Measurements from ENCODE around the gene ANKRD24.

Gene ANKRD24

GRCh38 chr19:4256563-4256962 lies 74.1 kb downstream of the ANKRD24 start:
- Histone ChIP-seq H2AK5ac (ENCODE audit: low read length) (no peak overlapping the region), H3K4me2 (ENCODE audit: low read length) (no peak overlapping the region), H3K14ac (ENCODE audit: low read length) (no peak overlapping the region)

GRCh38 chr19:4257025-4257424 lies 74.5 kb downstream of the ANKRD24 start:
- Histone ChIP-seq H4K8ac (ENCODE audit: low read depth, low read length) (no peak overlapping the region), H2BK120ac (ENCODE audit: insufficient read depth, low read length, poor library complexity) (no peak overlapping the region), H3K23ac (ENCODE audit: low read length) (no peak overlapping the region), H3K9me3 (ENCODE audit: insufficient read depth, low read depth, low read length) (peaks cover 5% of the 10 kb centered on the region), H3K4me3 (ENCODE audit: low read depth, low read length) (no peak overlapping the region), H3K27me3 (ENCODE audit: insufficient read depth, low read length) (no peaks in the 10 kb centered on the region), H3K18ac (ENCODE audit: low read length) (no peak overlapping the region), H3K36me3 (ENCODE audit: control insufficient read depth in 1 of 2, insufficient read depth in 2 of 2, low read length in 2 of 2) (peaks cover 46 to 47% of the 10 kb centered on the region in 2 experiments), H3K27ac (ENCODE audit: low read depth, low read length) (no peak overlapping the region), H3K14ac (ENCODE audit: low read length) (no peak overlapping the region), H3K4ac (ENCODE audit: low read depth, low read length) (no peak overlapping the region), H3K4me2 (ENCODE audit: low read length) (no peak overlapping the region), H3K79me2 (ENCODE audit: control insufficient read depth, insufficient read depth, low read length, poor library complexity) (no peaks in the 10 kb centered on the region), H3K9ac (ENCODE audit: low read length) (no peak overlapping the region), H2BK12ac (ENCODE audit: low read length) (no peak overlapping the region), H2BK5ac (ENCODE audit: low read depth, low read length, poor library complexity) (no peak overlapping the region), H3K79me1 (ENCODE audit: low read length) (no peaks in the 10 kb centered on the region), H4K12ac (ENCODE audit: low read depth, low read length) (no peak overlapping the region), H3K4me1 (ENCODE audit: control insufficient read depth in 1 of 2, insufficient read depth in 2 of 2, low read length in 2 of 2) (no peaks in the 10 kb centered on the region), H2AFZ (ENCODE audit: insufficient read depth, low read length, poor library complexity) (no peak overlapping the region), H4K91ac (ENCODE audit: low read depth, low read length) (no peak overlapping the region), H2AK5ac (ENCODE audit: low read length) (no peak overlapping the region)
- no CpG with 5 or more reads among the region's 6 CpGs for WGBS (ENCODE audit: extremely low coverage, insufficient coverage, insufficient read length)
- no peak for DNase-seq

More at GRCh38 chr19:4256563-4256962, 74.1 kb downstream of the ANKRD24 start:
- Histone ChIP-seq H4K12ac (ENCODE audit: low read depth, low read length) (no peak overlapping the region), H2AFZ (ENCODE audit: insufficient read depth, low read length, poor library complexity) (no peak overlapping the region), H3K27ac (ENCODE audit: low read depth, low read length) (no peak overlapping the region), H3K9ac (ENCODE audit: low read length) (no peak overlapping the region), H3K4me3 (ENCODE audit: low read depth, low read length) (no peak overlapping the region), H3K79me1 (ENCODE audit: low read length) (no peaks in the 10 kb centered on the region), H2BK5ac (ENCODE audit: low read depth, low read length, poor library complexity) (no peak overlapping the region), H4K91ac (ENCODE audit: low read depth, low read length) (no peak overlapping the region), H4K8ac (ENCODE audit: low read depth, low read length) (no peak overlapping the region), H2BK12ac (ENCODE audit: low read length) (no peak overlapping the region), H3K9me3 (ENCODE audit: insufficient read depth, low read depth, low read length) (peaks cover 5% of the 10 kb centered on the region), H3K36me3 (ENCODE audit: control insufficient read depth in 1 of 2, insufficient read depth in 2 of 2, low read length in 2 of 2) (peaks cover 45 to 49% of the 10 kb centered on the region in 2 experiments), H3K4ac (ENCODE audit: low read depth, low read length) (no peak overlapping the region), H2BK120ac (ENCODE audit: insufficient read depth, low read length, poor library complexity) (no peak overlapping the region), H3K18ac (ENCODE audit: low read length) (no peak overlapping the region), H3K4me1 (ENCODE audit: control insufficient read depth in 1 of 2, insufficient read depth in 2 of 2, low read length in 2 of 2) (no peaks in the 10 kb centered on the region), H3K27me3 (ENCODE audit: insufficient read depth, low read length) (no peaks in the 10 kb centered on the region), H3K79me2 (ENCODE audit: control insufficient read depth, insufficient read depth, low read length, poor library complexity) (no peaks in the 10 kb centered on the region), H3K23ac (ENCODE audit: low read length) (no peak overlapping the region)
- WGBS (ENCODE audit: extremely low coverage, insufficient coverage, insufficient read length), result no CpG with 5 or more reads among the region's 4 CpGs
- DNase-seq, result no peak

- WGBS (ENCODE audit: extremely low coverage, insufficient coverage, insufficient read length), result no CpG with 5 or more reads among the region's 28 CpGs
- H3K4ac ChIP-seq (ENCODE audit: low read depth, low read length), result no peak overlapping the region
- no peak overlapping the region for H3K27ac ChIP-seq (ENCODE audit: low read depth, low read length)
- no peaks in the 10 kb centered on the region for H3K27me3 ChIP-seq (ENCODE audit: insufficient read depth, low read length)
- no peak overlapping the region for H3K23ac ChIP-seq (ENCODE audit: low read length)
- no peak overlapping the region for H3K18ac ChIP-seq (ENCODE audit: low read length)
- no peak overlapping the region for H2AK5ac ChIP-seq (ENCODE audit: low read length)
- H4K8ac ChIP-seq (ENCODE audit: low read depth, low read length), result no peak overlapping the region
- no peak overlapping the region for H4K12ac ChIP-seq (ENCODE audit: low read depth, low read length)
- no peak for DNase-seq
- no peak overlapping the region for H3K4me2 ChIP-seq (ENCODE audit: low read length)
- no peak overlapping the region for H4K91ac ChIP-seq (ENCODE audit: low read depth, low read length)
- no peak overlapping the region for H3K14ac ChIP-seq (ENCODE audit: low read length)
- H3K36me3 ChIP-seq (ENCODE audit: control insufficient read depth in 1 of 2, insufficient read depth in 2 of 2, low read length in 2 of 2), result peaks cover 44 to 46% of the 10 kb centered on the region in 2 experiments
- H3K79me1 ChIP-seq (ENCODE audit: low read length), result no peaks in the 10 kb centered on the region
- H2BK5ac ChIP-seq (ENCODE audit: low read depth, low read length, poor library complexity), result no peak overlapping the region
- H3K79me2 ChIP-seq (ENCODE audit: control insufficient read depth, insufficient read depth, low read length, poor library complexity), result no peaks in the 10 kb centered on the region
- peaks cover 5% of the 10 kb centered on the region for H3K9me3 ChIP-seq (ENCODE audit: insufficient read depth, low read depth, low read length)
- H2BK120ac ChIP-seq (ENCODE audit: insufficient read depth, low read length, poor library complexity), result no peak overlapping the region
- H3K9ac ChIP-seq (ENCODE audit: low read length), result no peak overlapping the region
- H3K4me3 ChIP-seq (ENCODE audit: low read depth, low read length), result no peak overlapping the region
- H3K4me1 ChIP-seq (ENCODE audit: control insufficient read depth in 1 of 2, insufficient read depth in 2 of 2, low read length in 2 of 2), result no peaks in the 10 kb centered on the region
- H2AFZ ChIP-seq (ENCODE audit: insufficient read depth, low read length, poor library complexity), result no peak overlapping the region
- H2BK12ac ChIP-seq (ENCODE audit: low read length), result no peak overlapping the region
These were observed 75.7 kb downstream of the ANKRD24 start for GRCh38 chr19:4258181-4258580.

- H3K36me3 ChIP-seq (ENCODE audit: control insufficient read depth in 1 of 2, insufficient read depth in 2 of 2, low read length in 2 of 2), result peaks cover 36 to 38% of the 10 kb centered on the region in 2 experiments
- no peak overlapping the region for H3K18ac ChIP-seq (ENCODE audit: low read length)
- H3K9me3 ChIP-seq (ENCODE audit: insufficient read depth, low read depth, low read length), result peaks cover 5% of the 10 kb centered on the region
- H3K27me3 ChIP-seq (ENCODE audit: insufficient read depth, low read length), result no peaks in the 10 kb centered on the region
- H2BK120ac ChIP-seq (ENCODE audit: insufficient read depth, low read length, poor library complexity), result no peak overlapping the region
- H3K27ac ChIP-seq (ENCODE audit: low read depth, low read length), result no peak overlapping the region
- H3K79me1 ChIP-seq (ENCODE audit: low read length), result no peaks in the 10 kb centered on the region
- no peak overlapping the region for H2AFZ ChIP-seq (ENCODE audit: insufficient read depth, low read length, poor library complexity)
- H3K4me2 ChIP-seq (ENCODE audit: low read length), result no peak overlapping the region
- no peak overlapping the region for H2AK5ac ChIP-seq (ENCODE audit: low read length)
- no peak overlapping the region for H3K14ac ChIP-seq (ENCODE audit: low read length)
- H4K8ac ChIP-seq (ENCODE audit: low read depth, low read length), result no peak overlapping the region
- no peaks in the 10 kb centered on the region for H3K79me2 ChIP-seq (ENCODE audit: control insufficient read depth, insufficient read depth, low read length, poor library complexity)
- DNase-seq, result no peak
- H3K9ac ChIP-seq (ENCODE audit: low read length), result no peak overlapping the region
- no peak overlapping the region for H3K4ac ChIP-seq (ENCODE audit: low read depth, low read length)
- H4K12ac ChIP-seq (ENCODE audit: low read depth, low read length), result no peak overlapping the region
- WGBS (ENCODE audit: extremely low coverage, insufficient coverage, insufficient read length), result no CpG with 5 or more reads among the region's 11 CpGs
- H2BK12ac ChIP-seq (ENCODE audit: low read length), result no peak overlapping the region
- no peak overlapping the region for H3K4me3 ChIP-seq (ENCODE audit: low read depth, low read length)
- no peaks in the 10 kb centered on the region for H3K4me1 ChIP-seq (ENCODE audit: control insufficient read depth in 1 of 2, insufficient read depth in 2 of 2, low read length in 2 of 2)
- H3K23ac ChIP-seq (ENCODE audit: low read length), result no peak overlapping the region
- H2BK5ac ChIP-seq (ENCODE audit: low read depth, low read length, poor library complexity), result no peak overlapping the region
- H4K91ac ChIP-seq (ENCODE audit: low read depth, low read length), result no peak overlapping the region
These were observed 78.2 kb downstream of the ANKRD24 start for GRCh38 chr19:4260613-4261191.
